Brain microvascular endothelial cell (primary cell): ENCODE results near the gene KRT77.
"Not testable (repeated sequence)": the region's sequence is repeated elsewhere in the genome, so short reads cannot be mapped to it uniquely, and the experiment has no call there.

Source experiments
- DNase-seq: peaks from one replicate; pipeline ENCODE4 v3.0.0-alpha.2; 2020
- H3K27ac ChIP-seq: fragments of 250-450 bp; sonication (Bioruptor Pico); 2 replicates; pipeline ENCODE4 v1.5.1; 2020; ENCODE audit warnings: mild to moderate bottlenecking, moderate library complexity
- H3K27me3 ChIP-seq: fragments of 250-450 bp; sonication (Bioruptor Pico); replicated peaks from 2 replicates; pipeline ENCODE4 v1.5.1; 2020; ENCODE audit warnings: mild to moderate bottlenecking
- H3K36me3 ChIP-seq: fragments of 250-450 bp; sonication (Bioruptor Pico); replicated peaks from 2 replicates; pipeline ENCODE4 v1.5.1; 2020; ENCODE audit warnings: mild to moderate bottlenecking
- H3K4me3 ChIP-seq: 2 replicates; pipeline ENCODE4 v1.5.1; 2011; ENCODE audit warnings: low read depth, mild to moderate bottlenecking, control low read depth, low read length, moderate library complexity
- CTCF ChIP-seq: IDR thresholded peaks from 2 replicates; pipeline ENCODE4 v1.5.1; 2011; ENCODE audit warnings: low read depth, mild to moderate bottlenecking, moderate library complexity, low read length, control low read depth, inconsistent platforms; ENCODE audit errors: missing control alignments
- in situ Hi-C: cut with HindIII; loops from 2 replicates; pipeline ENCODE4 v1.10.0; 2017; ENCODE audit warnings: low sequenced_read_pairs, low pct_ligation_motif_present

Gene KRT77

DNA sequence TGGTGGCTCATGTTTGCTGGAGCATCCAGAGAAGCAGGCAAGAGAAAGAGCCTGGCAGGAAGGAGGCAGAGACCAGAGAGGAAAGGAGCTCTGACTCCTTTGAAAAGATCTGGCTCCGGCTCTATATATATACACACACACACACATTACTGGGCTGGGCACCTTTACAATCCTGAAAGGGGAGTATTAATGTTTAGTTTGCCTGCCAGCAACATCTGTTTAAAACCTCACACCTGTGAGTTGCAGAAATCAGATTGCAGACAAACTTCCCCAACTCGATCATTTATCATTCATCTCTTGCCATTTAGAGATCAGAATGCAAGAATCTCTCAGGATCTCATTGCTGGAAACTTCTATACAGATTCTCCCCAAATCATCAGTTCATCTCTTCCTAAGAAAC, at the start of gene KRT77:
TSS of gene KRT77 (minus strand) at position 101 of the 400 bp plus-strand sequence. CDS start at position 11, 90 bp downstream.
- H3K36me3 ChIP-seq = no peaks in the 10 kb centered on the region
- in situ Hi-C loops = no loop called here
- no peak within 1 kb of the TSS for H3K27ac ChIP-seq
- DNase-seq = no peak
- no peak within 1 kb of the TSS for H3K4me3 ChIP-seq
- no peak for TF ChIP-seq CTCF
- H3K27me3 ChIP-seq = peaks cover 2% of the 10 kb centered on the region

DNA sequence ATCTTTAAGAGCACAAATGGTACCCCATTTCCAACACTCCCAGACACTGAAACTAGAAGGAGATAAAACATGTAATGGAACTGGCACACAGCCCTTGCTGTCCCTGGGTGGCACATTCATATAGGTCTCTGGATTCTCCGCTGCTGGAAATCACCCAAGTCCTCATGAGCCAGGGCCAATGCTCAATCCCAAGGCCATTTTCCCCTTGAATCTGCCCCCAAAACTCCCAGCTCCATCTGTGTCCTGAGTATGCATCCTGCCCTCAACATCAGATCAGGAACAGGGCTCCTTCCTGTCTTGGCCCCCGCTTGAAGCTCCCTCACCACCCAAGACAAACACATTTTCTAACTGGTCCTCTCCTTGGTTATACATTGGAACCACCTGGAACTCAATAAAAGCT, 49.2 kb upstream of the KRT77 start:
- Histone ChIP-seq H3K36me3 (no peaks in the 10 kb centered on the region), H3K4me3 (no peak overlapping the region), H3K27me3 (no peaks in the 10 kb centered on the region), H3K27ac (no peak overlapping the region)
- no peak for DNase-seq
- in situ Hi-C loops = no loop called here
- TF ChIP-seq CTCF = no peak

DNA sequence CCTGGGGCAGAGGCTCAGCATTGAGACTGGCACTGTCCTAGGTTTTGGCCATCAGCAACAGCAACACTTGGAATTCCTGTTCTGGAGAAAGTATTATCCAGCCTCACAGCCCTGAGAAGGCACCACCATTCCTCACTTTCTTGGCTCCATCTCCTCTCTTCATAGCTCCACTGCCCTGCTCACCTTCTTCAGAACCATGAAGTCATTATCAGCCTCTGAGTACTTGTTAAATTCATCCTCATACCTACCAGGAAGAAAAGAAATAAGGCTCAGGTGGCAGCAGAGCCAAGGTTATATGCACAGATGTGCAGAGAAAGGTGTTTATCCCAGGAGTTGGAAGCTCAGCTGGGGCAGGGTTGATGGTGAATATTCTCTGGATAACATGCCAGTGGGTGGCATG, 48.5 kb upstream of the KRT77 start:
- no peaks in the 10 kb centered on the region for H3K36me3 ChIP-seq
- TF ChIP-seq CTCF = no peak
- no peak overlapping the region for H3K4me3 ChIP-seq
- H3K27ac ChIP-seq = no peak overlapping the region
- H3K27me3 ChIP-seq = no peaks in the 10 kb centered on the region
- no peak for DNase-seq
- in situ Hi-C loops = no loop called here

GRCh38 chr12:52750532-52750931, 47.2 kb upstream of the KRT77 start:
- H3K27me3 ChIP-seq, H3K27ac ChIP-seq, in situ Hi-C loops, DNase-seq, H3K36me3 ChIP-seq, H3K4me3 ChIP-seq: not testable (repeated sequence)

DNA sequence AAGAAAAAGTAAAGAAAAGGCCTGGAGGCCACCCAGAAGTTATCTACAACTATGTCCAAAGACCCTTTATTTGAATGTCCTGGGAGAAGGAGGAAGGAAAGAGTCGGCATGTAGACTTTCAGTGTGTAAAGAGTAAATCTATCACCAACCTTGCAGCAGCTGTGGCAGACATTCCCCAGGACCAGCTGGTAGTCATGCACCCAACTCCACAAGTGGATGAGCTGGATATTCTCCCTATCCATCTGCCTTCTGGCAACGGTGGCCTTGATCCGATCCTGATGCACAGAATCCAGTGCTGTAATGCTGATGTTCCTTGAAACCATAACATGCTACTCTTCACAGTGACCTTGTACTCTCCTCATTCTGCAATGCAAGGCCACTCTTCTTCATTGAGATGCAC, 46.5 kb upstream of the KRT77 start:
- DNase-seq = no peak
- Histone ChIP-seq H3K27ac (no peak overlapping the region), H3K36me3 (no peaks in the 10 kb centered on the region), H3K27me3 (no peaks in the 10 kb centered on the region), H3K4me3 (no peak overlapping the region)
- in situ Hi-C loops = no loop called here
- no peak for TF ChIP-seq CTCF

GRCh38 chr12:52748578-52748977, 45.3 kb upstream of the KRT77 start:
- TF ChIP-seq CTCF = no peak
- in situ Hi-C loops = no loop called here
- H3K27ac ChIP-seq = no peak overlapping the region
- no peaks in the 10 kb centered on the region for H3K36me3 ChIP-seq
- no peak for DNase-seq
- H3K27me3 ChIP-seq = no peaks in the 10 kb centered on the region
- H3K4me3 ChIP-seq = no peak overlapping the region
